Neural cell (in vitro differentiated cells): ENCODE results near the gene CCSAP.

Source experiments
- EP300 ChIP-seq: fragments of 450-650 bp; conservative IDR thresholded peaks from 2 replicates; pipeline ENCODE4 v1.6.1; 2014; ENCODE audit warnings: antibody characterized with exemption, mild to moderate bottlenecking, moderate library complexity; ENCODE audit not compliant: poor library complexity, severe bottlenecking
- EZH2 ChIP-seq: fragments of 200-600, 300-800 bp; shearing (Covaris generic), sonication (generic); IDR thresholded peaks from 2 replicates; pipeline ENCODE4 v1.6.1; 2014; ENCODE audit warnings: antibody characterized with exemption, low read length, borderline replicate concordance, mild to moderate bottlenecking; ENCODE audit not compliant: insufficient read depth, poor library complexity, severe bottlenecking
- MXI1 ChIP-seq: fragments of 450-650 bp; conservative IDR thresholded peaks from 2 replicates; pipeline ENCODE4 v1.6.1; 2014; ENCODE audit warnings: antibody characterized with exemption, mild to moderate bottlenecking; ENCODE audit not compliant: poor library complexity, severe bottlenecking
- POLR2AphosphoS5 ChIP-seq: IDR thresholded peaks from 2 replicates; pipeline ENCODE4 v1.6.1; 2012
- RAD21 ChIP-seq: fragments of 450-650 bp; conservative IDR thresholded peaks from 2 replicates; pipeline ENCODE4 v1.6.1; 2014; ENCODE audit warnings: antibody characterized with exemption, mild to moderate bottlenecking, moderate library complexity
- REST ChIP-seq: IDR thresholded peaks from 2 replicates; pipeline ENCODE4 v1.6.1; 2012; ENCODE audit warnings: borderline replicate concordance
- SMC3 ChIP-seq: fragments of 450-650 bp; conservative IDR thresholded peaks from 2 replicates; pipeline ENCODE4 v1.6.1; 2014; ENCODE audit warnings: antibody characterized with exemption, mild to moderate bottlenecking, moderate library complexity; ENCODE audit not compliant: poor library complexity
- TAF1 ChIP-seq: IDR thresholded peaks from 2 replicates; pipeline ENCODE4 v1.6.1; 2012; ENCODE audit warnings: low read depth
- TF ChIP-seq, protein P1 (sequence below): fragments of 450-650 bp; IDR thresholded peaks from 2 replicates; pipeline ENCODE4 v1.5.1; 2014; ENCODE audit warnings: antibody characterized with exemption, mild to moderate bottlenecking, moderate library complexity; ENCODE audit not compliant: poor library complexity, severe bottlenecking

DNA sequence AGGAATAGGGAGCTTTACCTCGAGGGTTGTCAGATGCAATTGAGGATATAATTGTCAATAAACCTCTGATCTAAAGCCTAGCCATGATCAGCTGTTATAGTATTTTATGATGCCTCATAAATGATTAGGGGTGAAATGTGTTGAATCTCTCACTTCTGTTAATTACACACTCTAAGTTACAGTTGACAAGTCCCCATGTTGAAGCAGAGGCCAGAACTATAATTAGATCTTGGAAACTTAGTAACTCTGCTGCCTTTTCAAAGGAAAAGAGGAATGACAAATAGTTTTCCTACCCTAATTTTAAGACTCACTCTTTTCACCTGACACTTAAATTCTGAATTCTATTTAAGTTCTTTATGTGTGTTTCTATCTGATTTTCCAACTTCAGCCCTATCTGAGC, 33.8 kb downstream of the CCSAP start:
- TF ChIP-seq, protein P1, sequence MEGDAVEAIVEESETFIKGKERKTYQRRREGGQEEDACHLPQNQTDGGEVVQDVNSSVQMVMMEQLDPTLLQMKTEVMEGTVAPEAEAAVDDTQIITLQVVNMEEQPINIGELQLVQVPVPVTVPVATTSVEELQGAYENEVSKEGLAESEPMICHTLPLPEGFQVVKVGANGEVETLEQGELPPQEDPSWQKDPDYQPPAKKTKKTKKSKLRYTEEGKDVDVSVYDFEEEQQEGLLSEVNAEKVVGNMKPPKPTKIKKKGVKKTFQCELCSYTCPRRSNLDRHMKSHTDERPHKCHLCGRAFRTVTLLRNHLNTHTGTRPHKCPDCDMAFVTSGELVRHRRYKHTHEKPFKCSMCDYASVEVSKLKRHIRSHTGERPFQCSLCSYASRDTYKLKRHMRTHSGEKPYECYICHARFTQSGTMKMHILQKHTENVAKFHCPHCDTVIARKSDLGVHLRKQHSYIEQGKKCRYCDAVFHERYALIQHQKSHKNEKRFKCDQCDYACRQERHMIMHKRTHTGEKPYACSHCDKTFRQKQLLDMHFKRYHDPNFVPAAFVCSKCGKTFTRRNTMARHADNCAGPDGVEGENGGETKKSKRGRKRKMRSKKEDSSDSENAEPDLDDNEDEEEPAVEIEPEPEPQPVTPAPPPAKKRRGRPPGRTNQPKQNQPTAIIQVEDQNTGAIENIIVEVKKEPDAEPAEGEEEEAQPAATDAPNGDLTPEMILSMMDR = no peak
- TF ChIP-seq EP300 = no peak
- TF ChIP-seq EZH2 = no peak
- no peak for TF ChIP-seq RAD21
- TF ChIP-seq POLR2AphosphoS5 = no peak
- no peak for TF ChIP-seq REST
- no peak for TF ChIP-seq TAF1
- no peak for TF ChIP-seq SMC3
- TF ChIP-seq MXI1 = no peak
